ENCODE data around the gene ARHGAP40. TPM values are rescaled to one million over a fixed set of nuclear protein-coding genes. Genes with fewer than 3 reads are reported as not detected.

Gene ARHGAP40
- total and polyA plus RNA-seq, 2 donors (not counting 1 experiment from before 2014, with no cell fraction given), result not detected

- H3K9ac ChIP-seq (ENCODE audit: insufficient read depth, low read length), result no peak overlapping the region
- H3K79me2 ChIP-seq (ENCODE audit: control insufficient read depth, insufficient read depth, low read length), result no peaks in the 10 kb centered on the region
- no peak overlapping the region for H3K27ac ChIP-seq (ENCODE audit: insufficient read depth, low read length)
- TF ChIP-seq EZH2 (IDR thresholded peaks at IDR 0.05; ENCODE audit: low read length, missing control alignments), result no peak
- TF ChIP-seq, protein P1, sequence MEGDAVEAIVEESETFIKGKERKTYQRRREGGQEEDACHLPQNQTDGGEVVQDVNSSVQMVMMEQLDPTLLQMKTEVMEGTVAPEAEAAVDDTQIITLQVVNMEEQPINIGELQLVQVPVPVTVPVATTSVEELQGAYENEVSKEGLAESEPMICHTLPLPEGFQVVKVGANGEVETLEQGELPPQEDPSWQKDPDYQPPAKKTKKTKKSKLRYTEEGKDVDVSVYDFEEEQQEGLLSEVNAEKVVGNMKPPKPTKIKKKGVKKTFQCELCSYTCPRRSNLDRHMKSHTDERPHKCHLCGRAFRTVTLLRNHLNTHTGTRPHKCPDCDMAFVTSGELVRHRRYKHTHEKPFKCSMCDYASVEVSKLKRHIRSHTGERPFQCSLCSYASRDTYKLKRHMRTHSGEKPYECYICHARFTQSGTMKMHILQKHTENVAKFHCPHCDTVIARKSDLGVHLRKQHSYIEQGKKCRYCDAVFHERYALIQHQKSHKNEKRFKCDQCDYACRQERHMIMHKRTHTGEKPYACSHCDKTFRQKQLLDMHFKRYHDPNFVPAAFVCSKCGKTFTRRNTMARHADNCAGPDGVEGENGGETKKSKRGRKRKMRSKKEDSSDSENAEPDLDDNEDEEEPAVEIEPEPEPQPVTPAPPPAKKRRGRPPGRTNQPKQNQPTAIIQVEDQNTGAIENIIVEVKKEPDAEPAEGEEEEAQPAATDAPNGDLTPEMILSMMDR (conservative IDR thresholded peaks at IDR 0.05 in 1 of 2, IDR thresholded peaks at IDR 0.05 in 1 of 2; ENCODE audit: low read depth in 1 of 2, low read length in 2 of 2), result no peak
- no peaks in the 10 kb centered on the region for H3K36me3 ChIP-seq (ENCODE audit: control insufficient read depth, insufficient read depth, low read length)
- no peak for DNase-seq (ENCODE audit: low read depth in 2 of 2)
- no peak overlapping the region for H2AFZ ChIP-seq (ENCODE audit: low read length)
- H3K9me3 ChIP-seq (ENCODE audit: control insufficient read depth, insufficient read depth, low read depth, low read length), result no peaks in the 10 kb centered on the region
- H3K4me2 ChIP-seq (ENCODE audit: extremely low read depth, insufficient read depth, low read length), result no peak overlapping the region
- H4K20me1 ChIP-seq (ENCODE audit: control insufficient read depth, extremely low read depth, insufficient read depth, low read length), result no peaks in the 10 kb centered on the region
- H3K4me1 ChIP-seq (ENCODE audit: control insufficient read depth, extremely low read depth, insufficient read depth, low read length), result no peaks in the 10 kb centered on the region
- H3K27me3 ChIP-seq (ENCODE audit: control insufficient read depth, insufficient read depth, low read length), result peaks cover 2% of the 10 kb centered on the region
- no peak overlapping the region for H3K4me3 ChIP-seq (replicated peaks in 1 of 4; ENCODE audit: control extremely low read depth in 1 of 4, insufficient read depth in 1 of 4, low read depth in 3 of 4, low read length in 4 of 4)
Measured at GRCh38 chr20:38700141-38700540, 98.5 kb downstream of the ARHGAP40 start.

Other genes with a start within 250 kb of the ARHGAP40 start
- 5.4 and 10.6 TPM in 2 replicates for gene SNHG17, start 166.5 kb upstream of the ARHGAP40 start, total RNA-seq
- gene SNHG17, start 166.5 kb upstream of the ARHGAP40 start, polyA plus RNA-seq, result 15.0 and 50.2 TPM in 2 replicates
- gene RALGAPB, start 129.0 kb upstream of the ARHGAP40 start, total RNA-seq, result 22.1 and 31.4 TPM in 2 replicates
- 15.6 and 19.5 TPM in 2 replicates for gene RALGAPB, start 129.0 kb upstream of the ARHGAP40 start, polyA plus RNA-seq
- gene ADIG, start 20.6 kb upstream of the ARHGAP40 start, total RNA-seq, result not detected in 2 replicates
- gene ADIG, start 20.6 kb upstream of the ARHGAP40 start, polyA plus RNA-seq, result not detected in 2 replicates
- gene SLC32A1, start 122.7 kb downstream of the ARHGAP40 start, total RNA-seq, result not detected in 2 replicates
- gene SLC32A1, start 122.7 kb downstream of the ARHGAP40 start, polyA plus RNA-seq, result not detected in 2 replicates
- 5.9 and 7.2 TPM in 2 replicates for gene ACTR5, start 146.7 kb downstream of the ARHGAP40 start, total RNA-seq
- gene ACTR5, start 146.7 kb downstream of the ARHGAP40 start, polyA plus RNA-seq, result 4.4 and 4.9 TPM in 2 replicates
- under 0.01 TPM in 2 replicates for gene PPP1R16B, start 203.9 kb downstream of the ARHGAP40 start, total RNA-seq
- gene PPP1R16B, start 203.9 kb downstream of the ARHGAP40 start, polyA plus RNA-seq, result not detected in 2 replicates